Trophoblast cell (in vitro differentiated cells and primary cell): ENCODE measurements around the gene WNT7B.

Source experiments
- DNase-seq, 2 donors: peaks; one replicate each; pipeline ENCODE4 v3.0.0-alpha.2; 2016
- H2AFZ ChIP-seq: 2 replicates; pipeline ENCODE4 v1.6.1; 2013; ENCODE audit warnings: low read length, moderate library complexity, mild to moderate bottlenecking; ENCODE audit not compliant: insufficient read depth, poor library complexity
- H2AK5ac ChIP-seq: 2 replicates; pipeline ENCODE4 v1.6.1; 2013; ENCODE audit warnings: mild to moderate bottlenecking, low read length
- H2BK120ac ChIP-seq: 2 replicates; pipeline ENCODE4 v1.6.1; 2013; ENCODE audit warnings: low read length, mild to moderate bottlenecking, moderate library complexity; ENCODE audit not compliant: insufficient read depth, poor library complexity
- H2BK12ac ChIP-seq: 2 replicates; pipeline ENCODE4 v1.6.1; 2013; ENCODE audit warnings: mild to moderate bottlenecking, low read length, moderate library complexity
- H2BK5ac ChIP-seq: 2 replicates; pipeline ENCODE4 v1.6.1; 2013; ENCODE audit warnings: low read length, low read depth, moderate library complexity, mild to moderate bottlenecking; ENCODE audit not compliant: poor library complexity
- H3K14ac ChIP-seq: 2 replicates; pipeline ENCODE4 v1.6.1; 2013; ENCODE audit warnings: mild to moderate bottlenecking, low read length
- H3K18ac ChIP-seq: 2 replicates; pipeline ENCODE4 v1.6.1; 2013; ENCODE audit warnings: mild to moderate bottlenecking, low read length
- H3K23ac ChIP-seq: 2 replicates; pipeline ENCODE4 v1.6.1; 2013; ENCODE audit warnings: low read length
- H3K27ac ChIP-seq: 2 replicates; pipeline ENCODE4 v1.5.1; 2013; ENCODE audit warnings: low read depth, mild to moderate bottlenecking, inconsistent platforms, low read length, moderate library complexity
- H3K27me3 ChIP-seq: 2 replicates; pipeline ENCODE4 v1.6.1; 2013; ENCODE audit warnings: inconsistent platforms, mild to moderate bottlenecking, low read length, moderate library complexity; ENCODE audit not compliant: insufficient read depth
- H3K36me3 ChIP-seq, 2 experiments: 1 replicate in 1 of 2; 2 replicates in 1 of 2; pipeline ENCODE4 v1.6.1; 2013; ENCODE audit warnings: low read length in 2 of 2, mild to moderate bottlenecking in 2 of 2, moderate library complexity in 1 of 2; ENCODE audit not compliant: insufficient read depth in 2 of 2, control insufficient read depth in 1 of 2
- H3K4ac ChIP-seq: 2 replicates; pipeline ENCODE4 v1.6.1; 2013; ENCODE audit warnings: low read depth, mild to moderate bottlenecking, low read length, moderate library complexity
- H3K4me1 ChIP-seq, 2 experiments: 1 replicate in 1 of 2; 2 replicates in 1 of 2; pipeline ENCODE4 v1.6.1; 2013; ENCODE audit warnings: low read length in 2 of 2, mild to moderate bottlenecking in 2 of 2, moderate library complexity in 1 of 2; ENCODE audit not compliant: insufficient read depth in 2 of 2, control insufficient read depth in 1 of 2
- H3K4me2 ChIP-seq: 2 replicates; pipeline ENCODE4 v1.6.1; 2013; ENCODE audit warnings: inconsistent platforms, mild to moderate bottlenecking, low read length, moderate library complexity
- H3K4me3 ChIP-seq: 2 replicates; pipeline ENCODE4 v1.5.1; 2013; ENCODE audit warnings: mild to moderate bottlenecking, low read depth, low read length, inconsistent platforms
- H3K79me1 ChIP-seq: one replicate; pipeline ENCODE4 v1.6.1; 2013; ENCODE audit warnings: low read length
- H3K79me2 ChIP-seq: 2 replicates; pipeline ENCODE4 v1.6.1; 2013; ENCODE audit warnings: low read length, mild to moderate bottlenecking; ENCODE audit not compliant: control insufficient read depth, insufficient read depth, poor library complexity
- H3K9ac ChIP-seq: 2 replicates; pipeline ENCODE4 v1.6.1; 2013; ENCODE audit warnings: mild to moderate bottlenecking, low read length
- H3K9me3 ChIP-seq: 2 replicates; pipeline ENCODE4 v1.6.1; 2013; ENCODE audit warnings: low read depth, mild to moderate bottlenecking, control low read depth, inconsistent platforms, low read length; ENCODE audit not compliant: insufficient read depth
- H4K12ac ChIP-seq: 2 replicates; pipeline ENCODE4 v1.6.1; 2013; ENCODE audit warnings: low read depth, mild to moderate bottlenecking, low read length, moderate library complexity
- H4K8ac ChIP-seq: 2 replicates; pipeline ENCODE4 v1.6.1; 2013; ENCODE audit warnings: low read depth, mild to moderate bottlenecking, low read length, moderate library complexity
- H4K91ac ChIP-seq: one replicate; pipeline ENCODE4 v1.6.1; 2013; ENCODE audit warnings: low read depth, mild to moderate bottlenecking, low read length, moderate library complexity
- WGBS: extraction: QIAGEN DNeasy Blood & Tissue Kit; methylation state at CpG from one replicate; pipeline ENCODE4 v1.1.7; 2013; ENCODE audit warnings: missing lambda C conversion rate; ENCODE audit not compliant: insufficient read length, insufficient coverage; ENCODE audit errors: extremely low coverage; 5-methylcytosine and 5-hydroxymethylcytosine counted together

The WNT7B gene

GRCh38 chr22:46023558-46023981 lies 46.6 kb upstream of the WNT7B start:
- Histone ChIP-seq H2BK120ac (no peak overlapping the region), H3K27me3 (peaks cover 28% of the 10 kb centered on the region), H3K4me1 (peaks cover 2 to 4% of the 10 kb centered on the region in 2 experiments), H3K79me2 (no peaks in the 10 kb centered on the region), H3K9me3 (peaks cover 2% of the 10 kb centered on the region), H2BK5ac (no peak overlapping the region), H3K4me3 (no peak overlapping the region), H3K27ac (no peak overlapping the region), H3K14ac (no peak overlapping the region), H4K91ac (no peak overlapping the region), H2BK12ac (no peak overlapping the region), H3K9ac (no peak overlapping the region), H3K4ac (no peak overlapping the region), H3K23ac (no peak overlapping the region), H4K8ac (no peak overlapping the region), H3K36me3 (no peaks in the 10 kb centered on the region), H3K4me2 (no peak overlapping the region), H2AK5ac (no peak overlapping the region), H4K12ac (no peak overlapping the region), H3K79me1 (no peaks in the 10 kb centered on the region), H3K18ac (no peak overlapping the region), H2AFZ (no peak overlapping the region)
- WGBS, result no CpG with 5 or more reads among the region's 14 CpGs
- DNase-seq, result peak in 1 of 2 donors; percentile 50

GRCh38 chr22:46022881-46023512 lies 46.0 kb upstream of the WNT7B start:
- H3K23ac ChIP-seq, result no peak overlapping the region
- no peak overlapping the region for H3K14ac ChIP-seq
- no peak overlapping the region for H4K8ac ChIP-seq
- H2AK5ac ChIP-seq, result no peak overlapping the region
- no peak overlapping the region for H3K27ac ChIP-seq
- H3K36me3 ChIP-seq, result no peaks in the 10 kb centered on the region
- H3K4ac ChIP-seq, result no peak overlapping the region
- H3K9me3 ChIP-seq, result peaks cover 2% of the 10 kb centered on the region
- no peaks in the 10 kb centered on the region for H3K79me1 ChIP-seq
- no peak overlapping the region for H2BK120ac ChIP-seq
- WGBS, result no CpG with 5 or more reads among the region's 10 CpGs
- no peak overlapping the region for H4K12ac ChIP-seq
- peaks cover 2 to 4% of the 10 kb centered on the region in 2 experiments for H3K4me1 ChIP-seq
- no peak overlapping the region for H3K9ac ChIP-seq
- H3K27me3 ChIP-seq, result peaks cover 23% of the 10 kb centered on the region
- no peak for DNase-seq
- H2BK5ac ChIP-seq, result no peak overlapping the region
- no peak overlapping the region for H3K4me3 ChIP-seq
- H3K4me2 ChIP-seq, result no peak overlapping the region
- H3K18ac ChIP-seq, result no peak overlapping the region
- no peak overlapping the region for H4K91ac ChIP-seq
- H2AFZ ChIP-seq, result no peak overlapping the region
- no peaks in the 10 kb centered on the region for H3K79me2 ChIP-seq
- no peak overlapping the region for H2BK12ac ChIP-seq

- no peak overlapping the region for H3K18ac ChIP-seq
- DNase-seq, result peak in 1 of 2 donors; percentile 50
- no peaks in the 10 kb centered on the region for H3K79me2 ChIP-seq
- H2AFZ ChIP-seq, result no peak overlapping the region
- H4K8ac ChIP-seq, result no peak overlapping the region
- no peak overlapping the region for H3K14ac ChIP-seq
- WGBS, result no CpG with 5 or more reads among the region's 3 CpGs
- H2AK5ac ChIP-seq, result no peak overlapping the region
- H3K4me1 ChIP-seq, result no peaks in the 10 kb centered on the region
- H3K4me3 ChIP-seq, result no peak overlapping the region
- H2BK5ac ChIP-seq, result no peak overlapping the region
- no peak overlapping the region for H3K23ac ChIP-seq
- H3K79me1 ChIP-seq, result no peaks in the 10 kb centered on the region
- no peak overlapping the region for H3K4me2 ChIP-seq
- peaks cover 2% of the 10 kb centered on the region for H3K9me3 ChIP-seq
- no peak overlapping the region for H3K4ac ChIP-seq
- H4K91ac ChIP-seq, result no peak overlapping the region
- peaks cover 9% of the 10 kb centered on the region for H3K27me3 ChIP-seq
- H2BK120ac ChIP-seq, result no peak overlapping the region
- H2BK12ac ChIP-seq, result no peak overlapping the region
- no peak overlapping the region for H4K12ac ChIP-seq
- H3K36me3 ChIP-seq, result no peaks in the 10 kb centered on the region
- no peak overlapping the region for H3K9ac ChIP-seq
- no peak overlapping the region for H3K27ac ChIP-seq
Observed at GRCh38 chr22:46021577-46021976, 44.6 kb upstream of the WNT7B start.

GRCh38 chr22:46019351-46019750 lies 42.4 kb upstream of the WNT7B start:
- Histone ChIP-seq H2BK12ac (no peak overlapping the region), H3K9me3 (no peaks in the 10 kb centered on the region), H3K27ac (no peak overlapping the region), H3K27me3 (no peaks in the 10 kb centered on the region), H2BK120ac (no peak overlapping the region), H3K4me3 (no peak overlapping the region), H3K18ac (no peak overlapping the region), H3K79me1 (no peaks in the 10 kb centered on the region), H3K4me1 (no peaks in the 10 kb centered on the region), H3K14ac (no peak overlapping the region), H4K91ac (no peak overlapping the region), H4K8ac (no peak overlapping the region), H2BK5ac (no peak overlapping the region), H2AK5ac (no peak overlapping the region), H3K4ac (no peak overlapping the region), H3K36me3 (no peaks in the 10 kb centered on the region), H2AFZ (no peak overlapping the region), H3K79me2 (no peaks in the 10 kb centered on the region), H3K4me2 (no peak overlapping the region), H3K23ac (no peak overlapping the region), H3K9ac (no peak overlapping the region), H4K12ac (no peak overlapping the region)
- no peak for DNase-seq
- no CpG with 5 or more reads among the region's 6 CpGs for WGBS
